Measurements from ENCODE around the gene CHAF1A. TPM values are rescaled to one million over a fixed set of nuclear protein-coding genes. Genes with fewer than 3 reads are reported as not detected.
A peak's percentile ranks its signal among the peaks of the same experiment; 100 is the strongest.

CHAF1A gene
- total RNA-seq (2014; rRNA removed; shearing (Covaris generic)) (84.1 and 113 TPM in 2 replicates), polyA plus RNA-seq (2016; fragmentation: Nextera tagmentation; extraction: Ambion mirVana) (109 and 125 TPM in 2 replicates)
- long read RNA-seq, partial matches to known transcripts, result 38 of 46 reads
- long read RNA-seq, other reads (novel, unspliced or antisense), result 6 of 46 reads

GRCh38 chr19:4402171-4403004 is at the start of gene CHAF1A:
Gene CHAF1A, plus strand, starts transcription at chr19:4402640. Its CDS starts 123 bp downstream, at chr19:4402763.
- no peak within 1 kb of the TSS for H2AFZ ChIP-seq
- peaks cover 4% of the 10 kb centered on the region; the same call in 1 of the 2 replicates for H3K36me3 ChIP-seq (ENCODE audit: insufficient read depth)
- Mint-ChIP-seq H3K9me3 (no peaks in the 10 kb centered on the region; the same call in 2 of the 3 replicates), H3K36me3 (ENCODE audit: low read depth) (peaks cover 48% of the 10 kb centered on the region), H3K27ac (peak within 1 kb of the TSS; percentile 95), H3K4me1 (peaks cover 50% of the 10 kb centered on the region), H3K27me3 (ENCODE audit: insufficient read depth, low read depth, poor library complexity) (peaks cover 6% of the 10 kb centered on the region), H3K4me3 (peak within 1 kb of the TSS; percentile 98)
- no peaks in the 10 kb centered on the region for H3K9me2 ChIP-seq (ENCODE audit: insufficient read depth)
- H3K27me3 ChIP-seq (ENCODE audit: insufficient read depth), result no peaks in the 10 kb centered on the region
- peaks cover 11% of the 10 kb centered on the region; the same call in 1 of the 2 replicates for H3F3A ChIP-seq (replicated peaks; ENCODE audit: low read depth)
- H3K4me3 ChIP-seq, result peak within 1 kb of the TSS; percentile 93
- TF ChIP-seq CREB1 (CRISPR knock-in tag; IDR thresholded peaks at IDR 0.05; ENCODE audit: low read depth) (peak; percentile 93), NANOG (IDR thresholded peaks at IDR 0.05; ENCODE audit: borderline replicate concordance) (no peak), POLR2AphosphoS5 (IDR thresholded peaks at IDR 0.05; ENCODE audit: low read depth) (peak; percentile 60)
- H3K4me2 ChIP-seq, result peak within 1 kb of the TSS; percentile 97
- peaks cover 52% of the 10 kb centered on the region for H4K20me1 ChIP-seq (replicated peaks; ENCODE audit: insufficient read depth)
- H3K27ac ChIP-seq (ENCODE audit: low read depth), result peak within 1 kb of the TSS; percentile 100
- DNase-seq (ENCODE audit: low spot score) (peak; percentile 100), ATAC-seq (peak; percentile 91)
- H3K4me1 ChIP-seq (ENCODE audit: insufficient read depth), result peaks cover 44% of the 10 kb centered on the region
- peaks cover 84% of the 10 kb centered on the region for H3K79me2 ChIP-seq (replicated peaks; ENCODE audit: insufficient read depth)

- no peaks in the 10 kb centered on the region for H3K9me2 ChIP-seq (ENCODE audit: insufficient read depth)
- Mint-ChIP-seq H3K36me3 (ENCODE audit: low read depth) (peaks cover 20% of the 10 kb centered on the region), H3K27ac (0 out of 2 replicates have a peak overlapping the region, but pooled peaks have one; percentile 44), H3K9me3 (no peaks in the 10 kb centered on the region), H3K27me3 (ENCODE audit: insufficient read depth, low read depth, poor library complexity) (peaks cover 10% of the 10 kb centered on the region), H3K4me3 (no peak overlapping the region), H3K4me1 (0 out of 3 replicates have a peak, but pooled peaks cover 2% of the 10 kb centered on the region)
- H3K4me1 ChIP-seq (ENCODE audit: insufficient read depth), result no peaks in the 10 kb centered on the region
- no peak overlapping the region for H3K4me2 ChIP-seq
- ATAC-seq (peak; percentile 84), DNase-seq (ENCODE audit: low spot score) (peak; percentile 87)
- no peak overlapping the region for H2AFZ ChIP-seq
- no peak overlapping the region for H3K27ac ChIP-seq (ENCODE audit: low read depth)
- no peaks in the 10 kb centered on the region; the same call in 1 of the 2 replicates for H3K36me3 ChIP-seq (ENCODE audit: insufficient read depth)
- no peaks in the 10 kb centered on the region for H3K27me3 ChIP-seq (ENCODE audit: insufficient read depth)
- TF ChIP-seq ZNF114 (CRISPR knock-in tag; IDR thresholded peaks at IDR 0.05) (no peak), POLR2AphosphoS5 (IDR thresholded peaks at IDR 0.05; ENCODE audit: low read depth) (no peak), EZH2 (IDR thresholded peaks at IDR 0.05; ENCODE audit: low read depth, unreplicated experiment) (no peak), STAT1 (IDR thresholded peaks at IDR 0.05; ENCODE audit: unreplicated experiment) (no peak), ZNF331 (CRISPR knock-in tag; IDR thresholded peaks at IDR 0.05; ENCODE audit: low read depth) (no peak), NANOG (IDR thresholded peaks at IDR 0.05; ENCODE audit: borderline replicate concordance) (no peak), CTCF (conservative IDR thresholded peaks at IDR 0.05; ENCODE audit: low read depth in 2 of 2) (peak; percentile 83 to 85), REST (IDR thresholded peaks at IDR 0.05; ENCODE audit: unreplicated experiment) (no peak)
- H3K4me3 ChIP-seq, result no peak overlapping the region
- no peaks in the 10 kb centered on the region for H3K79me2 ChIP-seq (replicated peaks; ENCODE audit: insufficient read depth)
- H3F3A ChIP-seq (replicated peaks; ENCODE audit: low read depth), result 0 out of 2 replicates have a peak, but pooled peaks cover 10% of the 10 kb centered on the region
- peaks cover 10% of the 10 kb centered on the region for H4K20me1 ChIP-seq (replicated peaks; ENCODE audit: insufficient read depth)
These were observed 49.7 kb upstream of the CHAF1A start for GRCh38 chr19:4352701-4353121.

Measured in GM23338 (cell line).